SIG-M5 treated with dmso at 0.1 percent for 504 hours (cell line): ENCODE measurements around the gene CAPZA1.
"Not testable (repeated sequence)": the region's sequence is repeated elsewhere in the genome, so short reads cannot be mapped to it uniquely, and the experiment has no call there.

Source experiments
- DNase-seq: peaks from one replicate; lab custom pipeline; 2025; ENCODE audit not compliant: unreplicated experiment; lab: John Stamatoyannopoulos, UW

The CAPZA1 gene

DNA sequence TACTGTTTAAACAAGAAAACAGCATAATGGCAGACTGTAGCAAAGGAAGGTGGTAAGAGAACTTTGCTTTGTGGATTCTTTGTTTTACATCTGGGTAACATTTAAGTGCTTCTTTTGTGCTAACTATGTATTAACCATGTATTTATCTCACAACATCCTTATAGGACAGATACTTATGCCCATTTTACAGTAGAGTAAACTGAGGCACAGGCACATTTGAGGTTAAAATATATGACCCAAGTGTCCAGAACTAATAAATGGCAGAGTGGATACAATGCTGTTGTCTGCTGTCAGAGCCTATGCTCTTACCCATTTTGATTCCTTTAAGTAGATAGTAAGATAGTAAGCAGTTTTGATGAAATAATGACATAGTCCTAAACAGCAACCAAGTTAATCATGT is 7.3 kb downstream of the CAPZA1 start:
- no peak for DNase-seq

- DNase-seq, result no peak
Observed at GRCh38 chr1:112628516-112628915, 8.9 kb downstream of the CAPZA1 start.

DNA sequence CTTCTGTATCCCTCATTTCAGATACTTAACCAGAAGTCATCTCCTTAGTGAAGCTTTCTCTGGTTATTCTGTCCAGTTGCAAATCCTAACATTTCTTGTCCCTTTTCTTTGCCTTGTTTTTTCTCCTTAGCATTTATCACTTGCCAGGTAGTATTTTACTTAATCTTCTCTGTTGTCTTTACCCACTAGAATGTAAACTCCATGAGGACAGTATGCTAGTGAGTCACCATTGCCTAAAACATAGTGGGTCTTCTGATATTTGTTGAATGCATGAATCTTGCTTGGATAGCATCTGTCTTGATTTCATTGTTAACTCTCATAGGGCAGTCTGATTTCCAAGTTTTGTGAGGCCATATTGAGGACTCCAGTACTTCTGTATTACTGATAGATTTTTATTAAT is 9.6 kb downstream of the CAPZA1 start:
- no peak for DNase-seq

DNA sequence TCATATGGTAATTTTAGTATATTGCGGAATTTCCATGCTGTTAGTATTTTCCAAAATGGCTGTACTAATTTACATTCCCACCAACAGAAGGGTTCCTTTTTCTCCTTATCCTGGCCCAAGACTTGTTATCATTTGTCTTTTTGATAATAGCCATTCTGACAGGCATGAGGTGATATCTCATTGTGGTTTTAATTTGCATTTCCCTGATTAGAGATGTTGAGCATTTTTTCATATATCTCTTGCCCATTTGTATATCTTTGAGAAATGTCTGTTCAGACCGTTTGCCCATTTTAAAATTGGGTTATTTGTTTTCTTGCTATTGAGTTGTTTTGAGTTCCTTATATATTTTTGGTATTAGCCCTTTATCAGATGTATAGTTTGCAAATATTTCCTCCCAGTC is 14.0 kb downstream of the CAPZA1 start:
- no peak for DNase-seq

- DNase-seq, result no peak
Observed at GRCh38 chr1:112634367-112634766, 14.7 kb downstream of the CAPZA1 start.

DNA sequence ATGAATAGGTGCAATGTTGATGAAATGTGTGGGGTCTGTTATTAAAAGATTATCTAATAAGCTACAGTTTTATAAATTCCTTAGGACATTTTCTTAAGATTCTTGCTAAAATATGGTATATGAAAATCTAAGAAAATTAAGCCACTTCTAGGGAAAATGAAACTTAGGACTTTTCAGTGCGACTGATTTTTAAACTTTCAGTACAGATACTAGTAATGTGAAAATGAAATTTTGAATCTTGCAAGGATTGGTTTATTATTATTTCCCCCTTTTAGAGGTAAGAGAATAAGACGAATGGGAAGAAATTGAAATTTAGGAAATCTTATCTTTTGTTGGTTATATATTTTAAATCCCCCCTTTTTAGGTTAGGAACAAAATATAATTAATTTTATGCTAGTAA is 16.4 kb downstream of the CAPZA1 start:
- DNase-seq, result no peak

DNA sequence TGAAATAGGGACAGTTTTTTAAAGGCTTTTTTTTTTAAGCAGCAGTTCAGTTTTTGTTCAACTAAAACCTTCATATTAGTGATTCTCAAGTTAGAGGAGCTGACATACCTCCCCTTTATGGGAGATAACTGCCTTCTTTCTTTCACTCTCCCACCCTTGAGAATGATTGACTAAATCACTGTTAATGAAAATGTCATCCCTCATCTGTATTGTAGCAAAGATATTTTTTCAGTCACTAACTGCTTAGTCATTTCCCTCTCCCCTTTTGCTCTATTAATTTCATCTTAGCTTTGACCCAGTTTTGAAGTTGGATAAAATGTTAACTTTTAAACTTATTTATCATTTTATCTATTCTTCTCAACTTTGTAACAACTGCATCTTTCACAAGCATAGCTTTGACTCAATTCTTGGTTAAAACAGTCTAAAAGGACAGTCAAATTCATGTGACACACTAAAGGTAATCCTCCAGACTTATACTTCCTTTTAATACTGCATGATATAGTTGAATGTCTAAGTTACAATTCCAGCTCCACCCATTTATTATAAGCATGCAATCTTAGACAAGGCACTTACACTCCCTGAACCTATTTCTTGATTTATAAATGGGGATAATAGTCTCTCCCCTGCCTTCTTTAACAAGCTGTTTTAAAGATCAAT is 17.1 kb downstream of the CAPZA1 start:
- no peak for DNase-seq

- no peak for DNase-seq
Observed at GRCh38 chr1:112637254-112638109, 17.9 kb downstream of the CAPZA1 start.

- no peak for DNase-seq
Observed at GRCh38 chr1:112638110-112638428, 18.4 kb downstream of the CAPZA1 start.

GRCh38 chr1:112640437-112640836 is 20.8 kb downstream of the CAPZA1 start:
- DNase-seq, result not testable (repeated sequence)

GRCh38 chr1:112643080-112643479 is 23.4 kb downstream of the CAPZA1 start:
- no peak for DNase-seq

DNA sequence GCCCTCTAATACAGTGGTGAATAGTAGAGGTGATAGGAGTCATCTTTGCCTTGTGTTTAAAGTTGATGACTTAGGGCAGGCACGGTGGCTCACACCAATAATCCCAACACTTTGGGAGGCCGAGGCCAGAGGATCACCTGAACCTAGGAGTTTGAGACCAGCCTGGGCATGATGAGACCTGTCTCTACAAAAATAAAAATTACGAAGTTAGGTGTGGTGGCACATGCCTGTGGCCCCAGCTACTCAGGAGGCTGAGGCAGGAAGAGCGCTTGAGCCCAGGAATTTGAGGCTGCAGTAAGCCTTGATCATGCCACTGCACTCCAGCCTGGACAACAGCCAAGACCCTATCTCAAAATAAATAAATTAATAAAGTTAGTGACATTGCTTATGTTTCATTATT is 26.6 kb downstream of the CAPZA1 start:
- DNase-seq, result no peak

GRCh38 chr1:112651205-112651604 is 31.6 kb downstream of the CAPZA1 start:
- DNase-seq, result no peak

DNA sequence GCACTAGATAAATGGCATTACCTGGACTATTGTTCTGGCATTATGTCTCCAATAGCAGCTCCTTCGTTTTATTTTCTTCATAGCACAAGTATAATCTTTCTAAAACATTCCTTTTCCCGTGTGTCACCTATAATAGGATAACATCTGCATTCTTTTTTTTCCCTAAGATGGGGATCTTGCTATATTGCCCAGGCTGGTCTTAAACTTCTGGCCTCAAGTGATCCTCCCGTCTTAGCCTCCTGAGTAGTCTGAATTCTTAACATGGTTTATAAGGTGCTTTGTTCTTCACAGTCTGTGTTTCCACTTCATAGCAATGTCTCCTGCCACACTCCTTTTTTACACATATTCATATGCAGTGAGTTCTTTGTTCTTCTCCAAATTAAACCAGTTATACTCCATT is 46.2 kb downstream of the CAPZA1 start:
- no peak for DNase-seq

DNA sequence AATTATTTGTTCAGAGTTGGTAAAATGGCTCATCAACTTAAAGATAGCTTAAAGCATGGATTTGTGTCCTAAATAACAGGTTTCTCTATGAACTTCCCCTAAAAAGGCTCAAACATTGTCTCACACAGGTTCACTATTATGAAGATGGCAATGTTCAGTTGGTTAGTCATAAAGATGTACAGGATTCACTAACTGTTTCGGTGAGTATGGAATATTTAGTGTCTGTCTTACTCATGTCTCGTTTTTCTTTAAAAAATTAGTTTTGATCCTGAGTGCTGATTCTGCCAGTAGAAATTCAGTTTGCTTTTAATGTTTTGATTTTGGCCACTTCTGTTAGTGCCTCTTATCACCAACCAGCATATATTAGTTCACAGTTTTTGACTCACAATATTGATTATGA is 47.3 kb downstream of the CAPZA1 start:
- DNase-seq, result no peak

- DNase-seq, result no peak
Observed at GRCh38 chr1:112672009-112672408, 52.4 kb downstream of the CAPZA1 start.

DNA sequence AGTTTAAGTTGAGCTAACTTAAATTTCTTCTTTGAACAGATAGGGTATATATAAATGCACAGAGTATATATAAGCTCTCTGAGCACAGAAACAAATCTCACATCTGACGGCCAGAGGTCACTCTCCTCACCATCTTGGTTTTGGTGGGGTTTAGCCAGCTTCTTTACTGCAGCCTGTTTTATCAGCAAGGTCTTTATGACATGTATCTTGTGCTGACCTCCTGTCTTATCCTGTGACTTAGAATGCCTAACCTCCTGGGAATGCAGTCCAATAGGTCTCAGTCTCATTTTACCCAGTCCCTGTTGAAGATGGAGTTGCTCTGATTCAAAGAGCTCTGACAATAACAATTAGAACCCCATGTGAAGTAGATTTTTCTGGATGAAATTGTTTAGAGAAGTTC is 53.2 kb downstream of the CAPZA1 start:
- DNase-seq, result no peak

- DNase-seq, result peak; percentile 49
Observed at GRCh38 chr1:112673592-112674439, 54.2 kb downstream of the CAPZA1 start.

GRCh38 chr1:112674440-112674985 is 54.9 kb downstream of the CAPZA1 start, which contains the start of gene MOV10:
Gene MOV10, plus strand, starts transcription at chr1:112674659. Its CDS starts 254 bp downstream, at chr1:112674913.
- DNase-seq, result peak; percentile 38

- no peak for DNase-seq
Observed at GRCh38 chr1:112674986-112675727, 55.5 kb downstream of the CAPZA1 start.
